ENCODE measurements around the gene CCDC183.
"Not testable (repeated sequence)": the region's sequence is repeated elsewhere in the genome, so short reads cannot be mapped to it uniquely, and the experiment has no call there.

DNA sequence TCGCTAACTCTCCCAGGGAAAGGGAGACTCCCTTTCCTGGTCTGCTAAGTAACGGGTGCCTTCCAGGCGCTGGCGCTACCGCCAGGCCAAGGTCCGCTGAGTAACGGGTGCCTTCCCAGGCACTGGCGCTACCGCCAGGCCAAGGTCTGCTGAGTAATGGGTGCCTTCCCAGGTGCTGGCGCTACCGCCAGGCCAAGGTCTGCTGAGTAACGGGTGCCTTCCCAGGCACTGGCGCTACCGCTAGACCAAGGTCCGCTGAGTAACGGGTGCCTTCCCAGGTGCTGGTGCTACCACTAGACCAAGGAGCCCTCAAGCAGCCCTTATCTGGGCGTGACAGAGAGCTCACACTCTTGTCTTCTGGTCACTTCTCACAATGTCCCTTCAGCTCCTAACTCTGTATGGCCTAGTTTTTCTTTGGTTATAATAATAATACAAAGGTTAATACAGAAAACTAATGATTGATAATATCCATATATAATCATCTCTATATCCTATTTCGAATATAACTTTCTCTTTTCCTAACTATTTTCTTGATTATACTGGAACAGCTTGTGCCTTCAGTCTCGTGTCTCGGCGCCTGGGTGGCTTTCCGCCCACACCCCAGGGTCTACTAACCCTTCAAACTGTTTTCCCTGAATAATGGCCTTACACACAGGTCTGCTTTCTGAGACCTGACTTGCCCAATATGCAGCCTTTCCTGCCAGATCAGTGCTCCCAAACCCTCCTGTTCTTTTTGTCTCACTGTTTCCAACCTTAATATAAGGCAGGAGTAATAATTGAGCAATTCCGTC is 10.4 kb upstream of the CCDC183 start:
- TF ChIP-seq, protein P1, sequence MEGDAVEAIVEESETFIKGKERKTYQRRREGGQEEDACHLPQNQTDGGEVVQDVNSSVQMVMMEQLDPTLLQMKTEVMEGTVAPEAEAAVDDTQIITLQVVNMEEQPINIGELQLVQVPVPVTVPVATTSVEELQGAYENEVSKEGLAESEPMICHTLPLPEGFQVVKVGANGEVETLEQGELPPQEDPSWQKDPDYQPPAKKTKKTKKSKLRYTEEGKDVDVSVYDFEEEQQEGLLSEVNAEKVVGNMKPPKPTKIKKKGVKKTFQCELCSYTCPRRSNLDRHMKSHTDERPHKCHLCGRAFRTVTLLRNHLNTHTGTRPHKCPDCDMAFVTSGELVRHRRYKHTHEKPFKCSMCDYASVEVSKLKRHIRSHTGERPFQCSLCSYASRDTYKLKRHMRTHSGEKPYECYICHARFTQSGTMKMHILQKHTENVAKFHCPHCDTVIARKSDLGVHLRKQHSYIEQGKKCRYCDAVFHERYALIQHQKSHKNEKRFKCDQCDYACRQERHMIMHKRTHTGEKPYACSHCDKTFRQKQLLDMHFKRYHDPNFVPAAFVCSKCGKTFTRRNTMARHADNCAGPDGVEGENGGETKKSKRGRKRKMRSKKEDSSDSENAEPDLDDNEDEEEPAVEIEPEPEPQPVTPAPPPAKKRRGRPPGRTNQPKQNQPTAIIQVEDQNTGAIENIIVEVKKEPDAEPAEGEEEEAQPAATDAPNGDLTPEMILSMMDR (IDR thresholded peaks at IDR 0.05), result not testable (repeated sequence)
- not testable (repeated sequence) for TF ChIP-seq POLR2A (IDR thresholded peaks at IDR 0.05)

Measured in uterus (tissue), 2 donors.